WTC11 (cell line): ENCODE results near the gene SUPT7L. TPM values are rescaled to one million over a fixed set of nuclear protein-coding genes. Genes with fewer than 3 reads are reported as not detected.

Experiments
- ATAC-seq: fragments of 200-7000 bp; cut with Tn5 transposase; 2 replicates; pipeline ENCODE4 v1.10.0; 2021; ENCODE audit warnings: mild to moderate bottlenecking, moderate library complexity
- CTCF ChIA-PET: fragments of 300-600 bp; sonication (Branson Sonifier 250); formaldehyde crosslinking; loops from one replicate; lab custom pipeline; 2021; ENCODE audit warnings: antibody characterized with exemption; lab: Charles Lee
- POLR2A ChIA-PET: fragments of 350-600 bp; sonication (Branson Sonifier 250); formaldehyde crosslinking; loops from one replicate; lab custom pipeline; 2021; ENCODE audit warnings: antibody characterized with exemption; lab: Charles Lee
- DNase-seq: peaks from one replicate; pipeline ENCODE4 v3.0.0; 2021; ENCODE audit warnings: low spot score
- H3K27ac Mint-ChIP-seq: 2 replicates; pipeline ENCODE4 v1.8.0; 2021; ENCODE audit warnings: mixed read lengths
- H3K27me3 Mint-ChIP-seq: 2 replicates; pipeline ENCODE4 v1.8.0; 2021; ENCODE audit warnings: low read depth, mild to moderate bottlenecking, moderate library complexity, mixed read lengths
- H3K36me3 Mint-ChIP-seq: 2 replicates; pipeline ENCODE4 v1.8.0; 2021; ENCODE audit warnings: mixed read lengths
- H3K4me1 Mint-ChIP-seq: 2 replicates; pipeline ENCODE4 v1.8.0; 2022; ENCODE audit warnings: mixed read lengths
- H3K4me3 Mint-ChIP-seq: 2 replicates; pipeline ENCODE4 v1.8.0; 2021; ENCODE audit warnings: mild to moderate bottlenecking, moderate library complexity, mixed read lengths
- H3K9me3 Mint-ChIP-seq: 2 replicates; pipeline ENCODE4 v1.8.0; 2021; ENCODE audit warnings: mixed read lengths
- AFF4 ChIP-seq: sonication (generic); formaldehyde crosslinking; IDR thresholded peaks from 2 replicates; pipeline ENCODE4 v1.8.1; 2023; ENCODE audit warnings: mild to moderate bottlenecking, missing genetic modification reagents, borderline replicate concordance
- CREM ChIP-seq: sonication (generic); formaldehyde crosslinking; IDR thresholded peaks from 2 replicates; pipeline ENCODE4 v1.8.1; 2022; ENCODE audit warnings: mild to moderate bottlenecking, missing genetic modification reagents, moderate library complexity
- E2F5 ChIP-seq: sonication (generic); formaldehyde crosslinking; IDR thresholded peaks from 2 replicates; pipeline ENCODE4 v1.8.1; 2022; ENCODE audit warnings: mild to moderate bottlenecking, moderate library complexity, missing genetic modification reagents
- ETV6 ChIP-seq: sonication (generic); formaldehyde crosslinking; IDR thresholded peaks from 2 replicates; pipeline ENCODE4 v1.8.1; 2022; ENCODE audit warnings: mild to moderate bottlenecking, missing genetic modification reagents
- FOXK1 ChIP-seq: sonication (generic); formaldehyde crosslinking; IDR thresholded peaks from 2 replicates; pipeline ENCODE4 v1.8.0; 2022; ENCODE audit warnings: mild to moderate bottlenecking, moderate library complexity, missing genetic modification reagents
- JAZF1 ChIP-seq: fragments of 250-450 bp; sonication (Bioruptor Pico); IDR thresholded peaks from 2 replicates; pipeline ENCODE4 v1.9.0; 2021; ENCODE audit warnings: moderate library complexity, mild to moderate bottlenecking, inconsistent platforms
- JUN ChIP-seq: sonication (generic); formaldehyde crosslinking; IDR thresholded peaks from 2 replicates; pipeline ENCODE4 v1.8.0; 2023; ENCODE audit warnings: mild to moderate bottlenecking, missing genetic modification reagents
- MAX ChIP-seq: sonication (generic); formaldehyde crosslinking; IDR thresholded peaks from 2 replicates; pipeline ENCODE4 v1.8.0; 2022; ENCODE audit warnings: mild to moderate bottlenecking, missing genetic modification reagents
- NFYB ChIP-seq: sonication (generic); formaldehyde crosslinking; conservative IDR thresholded peaks from 2 replicates; pipeline ENCODE4 v1.8.0; 2022; ENCODE audit warnings: low read depth, missing genetic modification reagents
- OVOL2 ChIP-seq: fragments of 250-450 bp; sonication (Bioruptor Pico); IDR thresholded peaks from 2 replicates; pipeline ENCODE4 v1.9.0; 2021; ENCODE audit warnings: mild to moderate bottlenecking, borderline replicate concordance
- SMAD4 ChIP-seq: sonication (generic); formaldehyde crosslinking; IDR thresholded peaks from 2 replicates; pipeline ENCODE4 v1.8.0; 2022; ENCODE audit warnings: mild to moderate bottlenecking, missing genetic modification reagents
- TEAD4 ChIP-seq: sonication (generic); formaldehyde crosslinking; IDR thresholded peaks from 2 replicates; pipeline ENCODE4 v1.8.0; 2022; ENCODE audit warnings: mild to moderate bottlenecking, missing genetic modification reagents
- USF2 ChIP-seq: sonication (generic); formaldehyde crosslinking; IDR thresholded peaks from 2 replicates; pipeline ENCODE4 v1.8.1; 2023; ENCODE audit warnings: mild to moderate bottlenecking, missing genetic modification reagents, moderate library complexity
- ZBTB43 ChIP-seq: sonication (generic); formaldehyde crosslinking; IDR thresholded peaks from 2 replicates; pipeline ENCODE4 v1.8.1; 2023; ENCODE audit warnings: mild to moderate bottlenecking, missing genetic modification reagents
- ZNF121 ChIP-seq: sonication (generic); formaldehyde crosslinking; IDR thresholded peaks from 2 replicates; pipeline ENCODE4 v1.8.0; 2023; ENCODE audit warnings: missing genetic modification reagents
- ZNF138 ChIP-seq: sonication (generic); formaldehyde crosslinking; conservative IDR thresholded peaks from 2 replicates; pipeline ENCODE4 v1.8.1; 2022; ENCODE audit warnings: mild to moderate bottlenecking, moderate library complexity, missing genetic modification reagents
- ZNF232 ChIP-seq: sonication (generic); formaldehyde crosslinking; IDR thresholded peaks from 2 replicates; pipeline ENCODE4 v1.8.0; 2022; ENCODE audit warnings: mild to moderate bottlenecking, missing genetic modification reagents
- ZNF263 ChIP-seq: sonication (generic); formaldehyde crosslinking; IDR thresholded peaks from 2 replicates; pipeline ENCODE4 v1.8.1; 2022; ENCODE audit warnings: low read depth, mild to moderate bottlenecking, moderate library complexity, missing genetic modification reagents
- ZNF317 ChIP-seq: sonication (generic); formaldehyde crosslinking; IDR thresholded peaks from 2 replicates; pipeline ENCODE4 v1.8.1; 2023; ENCODE audit warnings: low read depth, mild to moderate bottlenecking, moderate library complexity, missing genetic modification reagents, borderline replicate concordance
- ZNF416 ChIP-seq: fragments of 250-450 bp; sonication (Bioruptor Pico); IDR thresholded peaks from 2 replicates; pipeline ENCODE4 v1.9.0; 2021; ENCODE audit warnings: mild to moderate bottlenecking, inconsistent platforms
- ZNF423 ChIP-seq: fragments of 250-450 bp; sonication (Bioruptor Pico); IDR thresholded peaks from 2 replicates; pipeline ENCODE4 v2.1.2; 2022; ENCODE audit warnings: mild to moderate bottlenecking, moderate library complexity
- ZNF532 ChIP-seq: fragments of 250-450 bp; sonication (Bioruptor Pico); IDR thresholded peaks from 2 replicates; pipeline ENCODE4 v1.9.0; 2021; ENCODE audit warnings: mild to moderate bottlenecking, borderline replicate concordance
- ZNF671 ChIP-seq: fragments of 250-450 bp; sonication (Bioruptor Pico); IDR thresholded peaks from 2 replicates; pipeline ENCODE4 v1.8.0; 2021; ENCODE audit warnings: mild to moderate bottlenecking
- total RNA-seq: library from RNA; stranded (reverse); gene quantifications from 3 replicates; pipeline ENCODE4 v1.2.3, GENCODE V29; 2021

SUPT7L gene
- total RNA-seq, 1 experiment from 2014 or later: 22.6 TPM

GRCh38 chr2:27622921-27623384 lies 40.5 kb downstream of the SUPT7L start:
- Mint-ChIP-seq H3K4me3 (no peak overlapping the region), H3K9me3 (no peaks in the 10 kb centered on the region), H3K27ac (peak overlapping the region; percentile 32; the same call in 1 of the 2 replicates), H3K36me3 (peaks cover 14% of the 10 kb centered on the region), H3K4me1 (peaks cover 17% of the 10 kb centered on the region), H3K27me3 (no peaks in the 10 kb centered on the region)
- ChIA-PET POLR2A (no interaction called here), CTCF (interaction anchor here (0.9 kb wide), 1 partner anchor 182 kb away, joined by 3 read pairs; no protein-coding TSS in a partner anchor)
- no peak for DNase-seq
- TF ChIP-seq JAZF1 (CRISPR knock-in tag): no peak
- no peak for TF ChIP-seq ETV6 (CRISPR knock-in tag)
- no peak for TF ChIP-seq OVOL2 (CRISPR knock-in tag)
- no peak for TF ChIP-seq E2F5 (CRISPR knock-in tag)
- TF ChIP-seq AFF4 (CRISPR knock-in tag): no peak
- no peak for TF ChIP-seq USF2 (CRISPR knock-in tag)
- TF ChIP-seq ZBTB43 (CRISPR knock-in tag): no peak
- TF ChIP-seq SMAD4: no peak
- no peak for TF ChIP-seq ZNF423
- ATAC-seq: peak; percentile 66

GRCh38 chr2:27621524-27621923 lies 41.9 kb downstream of the SUPT7L start:
- TF ChIP-seq OVOL2 (CRISPR knock-in tag) (no peak), ZNF423 (no peak), ZNF138 (CRISPR knock-in tag) (no peak), FOXK1 (CRISPR knock-in tag) (no peak), ZNF416 (CRISPR knock-in tag) (no peak), ZNF121 (CRISPR knock-in tag) (no peak), JUN (CRISPR knock-in tag) (no peak), MAX (CRISPR knock-in tag) (no peak), CREM (no peak), ZNF671 (no peak), ZNF317 (CRISPR knock-in tag) (no peak), ZNF232 (no peak), TEAD4 (CRISPR knock-in tag) (no peak), ZNF263 (no peak), ZNF532 (CRISPR knock-in tag) (no peak), NFYB (CRISPR knock-in tag) (no peak), E2F5 (CRISPR knock-in tag) (no peak)
- no peak overlapping the region for H3K27ac Mint-ChIP-seq
- no peak for DNase-seq
- H3K27me3 Mint-ChIP-seq: no peaks in the 10 kb centered on the region
- no peaks in the 10 kb centered on the region for H3K9me3 Mint-ChIP-seq
- POLR2A ChIA-PET: no interaction called here
- no peak overlapping the region for H3K4me3 Mint-ChIP-seq
- CTCF ChIA-PET: interaction anchor here (0.5 to 2.0 kb wide), 8 partner anchors 17 to 215 kb away, joined by 3 to 9 read pairs (median 6); partner anchors contain the start of genes FNDC4 and PPM1G
- peaks cover 13% of the 10 kb centered on the region for H3K4me1 Mint-ChIP-seq
- H3K36me3 Mint-ChIP-seq: peaks cover 26% of the 10 kb centered on the region
- ATAC-seq: peak; percentile 77
